Chondrocyte (in vitro differentiated cells): Measurements from ENCODE around the gene MTFR1L. TPM values are rescaled to one million over a fixed set of nuclear protein-coding genes. Genes with fewer than 3 reads are reported as not detected.

Source experiments
- DNase-seq: peaks from one replicate; pipeline ENCODE4 v3.0.0; 2021; ENCODE audit warnings: mixed read lengths, low spot score
- H3K27ac Mint-ChIP-seq: one replicate; pipeline ENCODE4 v1.8.0; 2021; ENCODE audit warnings: mild to moderate bottlenecking, moderate library complexity, mixed read lengths; ENCODE audit not compliant: unreplicated experiment
- H3K27me3 Mint-ChIP-seq: 2 replicates; pipeline ENCODE4 v1.8.0; 2021; ENCODE audit warnings: low read depth, mixed read lengths
- H3K36me3 Mint-ChIP-seq: 2 replicates; pipeline ENCODE4 v1.8.0; 2021; ENCODE audit warnings: low read depth, mixed read lengths
- H3K4me1 Mint-ChIP-seq: 2 replicates; pipeline ENCODE4 v1.8.0; 2021; ENCODE audit warnings: low read depth, mild to moderate bottlenecking, mixed read lengths
- H3K4me3 Mint-ChIP-seq: one replicate; pipeline ENCODE4 v1.8.0; 2021; ENCODE audit warnings: mild to moderate bottlenecking, moderate library complexity, mixed read lengths; ENCODE audit not compliant: unreplicated experiment
- H3K9me3 Mint-ChIP-seq: 2 replicates; pipeline ENCODE4 v1.8.0; 2021; ENCODE audit warnings: low read depth, mixed read lengths
- total RNA-seq: library from RNA; stranded (reverse); gene quantifications from 3 replicates; pipeline ENCODE4 v1.2.1, GENCODE V29; 2021
- TF ChIP-seq, protein P1 (sequence below): fragments of 200-600 bp; sonication (generic); IDR thresholded peaks from 2 replicates; pipeline ENCODE4 v1.5.0; 2021; ENCODE audit warnings: antibody characterized with exemption, mild to moderate bottlenecking, moderate library complexity

The MTFR1L gene
- total RNA-seq, 1 donor from 2014 or later, result 51.2 TPM

DNA sequence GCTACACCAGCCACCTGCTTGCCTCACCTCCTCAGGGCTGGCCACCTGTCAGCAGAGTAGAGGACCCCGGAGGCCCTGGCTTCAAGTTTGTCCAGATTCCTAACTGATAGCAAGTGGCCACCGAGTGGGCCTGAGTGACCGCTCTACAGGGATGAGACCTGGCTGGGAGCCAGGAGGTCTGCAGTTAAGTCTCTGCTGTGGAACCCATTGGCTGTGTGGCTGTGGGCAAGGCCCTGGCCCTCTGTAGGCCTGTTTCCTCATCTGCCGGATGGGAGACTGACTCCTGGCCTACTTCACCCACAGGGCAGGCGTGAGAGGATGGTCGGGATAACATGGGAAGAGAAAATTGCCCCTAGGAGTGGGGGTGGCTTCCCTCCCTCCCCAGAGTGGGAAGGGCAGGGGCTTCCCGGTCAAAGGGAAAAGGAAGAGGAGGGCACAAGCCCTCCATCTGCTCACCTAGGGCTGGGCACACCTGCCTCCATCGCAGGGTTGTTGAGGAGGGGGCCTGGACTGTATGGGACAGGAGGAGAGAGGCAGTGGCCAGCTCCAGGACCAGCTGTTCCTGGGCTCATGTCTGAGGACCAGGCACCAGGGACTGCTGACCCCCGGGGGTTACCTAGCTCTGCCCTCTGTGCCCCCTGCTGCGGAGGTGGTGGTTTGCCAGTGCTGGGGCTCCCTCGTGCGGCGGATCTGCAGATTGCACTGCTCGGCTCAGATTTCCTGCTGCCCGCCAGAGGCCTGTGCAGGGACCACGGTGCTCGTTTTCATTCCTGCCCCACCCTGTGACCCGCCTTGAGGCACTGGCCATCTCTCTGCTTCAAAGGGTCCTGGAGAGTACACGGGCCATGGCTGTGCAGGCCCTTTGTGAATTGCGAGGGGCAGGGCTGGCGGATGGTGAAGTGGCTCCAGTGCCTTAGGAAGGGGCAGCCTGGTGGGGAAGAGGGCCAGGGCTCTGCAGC, 9.1 kb upstream of the MTFR1L start:
- peaks cover 10% of the 10 kb centered on the region for H3K4me1 Mint-ChIP-seq
- TF ChIP-seq, protein P1, sequence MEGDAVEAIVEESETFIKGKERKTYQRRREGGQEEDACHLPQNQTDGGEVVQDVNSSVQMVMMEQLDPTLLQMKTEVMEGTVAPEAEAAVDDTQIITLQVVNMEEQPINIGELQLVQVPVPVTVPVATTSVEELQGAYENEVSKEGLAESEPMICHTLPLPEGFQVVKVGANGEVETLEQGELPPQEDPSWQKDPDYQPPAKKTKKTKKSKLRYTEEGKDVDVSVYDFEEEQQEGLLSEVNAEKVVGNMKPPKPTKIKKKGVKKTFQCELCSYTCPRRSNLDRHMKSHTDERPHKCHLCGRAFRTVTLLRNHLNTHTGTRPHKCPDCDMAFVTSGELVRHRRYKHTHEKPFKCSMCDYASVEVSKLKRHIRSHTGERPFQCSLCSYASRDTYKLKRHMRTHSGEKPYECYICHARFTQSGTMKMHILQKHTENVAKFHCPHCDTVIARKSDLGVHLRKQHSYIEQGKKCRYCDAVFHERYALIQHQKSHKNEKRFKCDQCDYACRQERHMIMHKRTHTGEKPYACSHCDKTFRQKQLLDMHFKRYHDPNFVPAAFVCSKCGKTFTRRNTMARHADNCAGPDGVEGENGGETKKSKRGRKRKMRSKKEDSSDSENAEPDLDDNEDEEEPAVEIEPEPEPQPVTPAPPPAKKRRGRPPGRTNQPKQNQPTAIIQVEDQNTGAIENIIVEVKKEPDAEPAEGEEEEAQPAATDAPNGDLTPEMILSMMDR, result peak; percentile 95
- no peaks in the 10 kb centered on the region for H3K9me3 Mint-ChIP-seq
- H3K27me3 Mint-ChIP-seq, result no peaks in the 10 kb centered on the region
- H3K27ac Mint-ChIP-seq, result no peak overlapping the region
- peak; percentile 92 for DNase-seq
- H3K4me3 Mint-ChIP-seq, result no peak overlapping the region
- peaks cover 11% of the 10 kb centered on the region for H3K36me3 Mint-ChIP-seq

DNA sequence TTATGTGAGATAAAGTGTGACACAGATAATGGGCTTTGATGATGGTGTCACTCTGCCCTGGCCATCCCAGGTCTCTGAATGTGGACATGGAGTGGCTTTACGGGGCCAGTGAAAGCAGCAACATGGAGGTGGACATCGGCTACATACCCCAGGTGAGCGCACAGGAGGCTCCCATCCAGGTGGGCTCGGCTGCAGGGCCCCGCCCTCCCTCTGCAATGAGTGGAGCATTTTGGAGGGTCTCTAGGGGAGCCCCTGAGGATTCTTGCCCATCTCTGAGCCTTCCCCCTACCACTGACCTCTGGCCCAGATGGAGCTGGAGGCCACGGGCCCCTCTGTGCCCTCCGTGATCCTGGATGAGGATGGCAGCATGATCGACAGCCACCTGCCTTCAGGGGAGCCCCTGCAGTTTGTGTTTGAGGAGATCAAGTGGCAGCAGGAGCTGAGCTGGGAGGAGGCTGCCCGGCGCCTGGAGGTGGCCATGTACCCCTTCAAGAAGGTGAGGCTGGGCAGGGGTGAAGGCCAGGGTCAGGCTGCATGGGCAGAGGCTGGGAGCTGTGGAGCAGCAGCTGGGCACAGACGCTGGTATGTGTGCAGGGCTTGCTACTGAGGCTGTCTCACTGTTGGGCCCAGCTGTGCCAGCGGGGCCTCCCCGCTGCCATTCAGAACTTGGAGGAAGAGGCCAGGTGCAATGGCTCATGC, 8.2 kb upstream of the MTFR1L start:
- TF ChIP-seq, protein P1, result no peak
- Mint-ChIP-seq H3K36me3 (peaks cover 9% of the 10 kb centered on the region), H3K27me3 (no peaks in the 10 kb centered on the region), H3K4me3 (no peak overlapping the region), H3K27ac (no peak overlapping the region), H3K9me3 (no peaks in the 10 kb centered on the region), H3K4me1 (peaks cover 1% of the 10 kb centered on the region)
- peak; percentile 85 for DNase-seq

DNA sequence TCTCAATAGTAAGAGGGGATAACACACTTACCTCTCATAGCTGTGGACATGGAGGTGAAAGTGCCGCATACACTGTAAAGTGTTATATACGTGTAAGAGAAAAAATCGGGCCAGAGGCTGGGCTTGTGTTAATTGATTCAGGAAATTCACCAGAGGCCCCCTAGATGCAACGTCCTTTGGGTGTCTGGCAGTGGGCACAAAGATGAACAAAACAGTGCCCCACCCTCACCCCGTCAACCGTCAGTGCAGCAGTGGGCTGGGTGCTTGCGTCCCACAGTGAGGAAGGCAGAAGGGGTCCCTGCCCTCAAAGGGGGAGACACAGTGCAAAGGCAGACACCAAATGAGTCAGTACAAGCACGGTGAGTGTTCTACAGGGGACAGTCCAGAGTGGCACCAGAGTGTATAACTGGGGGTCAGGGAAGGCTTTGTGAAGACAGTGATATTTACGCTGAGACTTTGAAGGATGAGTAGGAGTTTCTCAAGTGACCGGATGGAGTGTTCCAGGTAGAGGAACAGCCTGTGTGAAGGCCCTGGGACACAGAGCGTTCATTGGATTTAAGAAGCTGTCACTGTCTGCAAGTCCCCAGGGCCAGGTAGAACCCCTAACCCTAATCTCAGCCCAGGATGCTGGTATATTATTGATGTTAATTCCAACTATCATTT, 6.6 kb upstream of the MTFR1L start:
- Mint-ChIP-seq H3K27ac (no peak overlapping the region), H3K9me3 (no peaks in the 10 kb centered on the region), H3K36me3 (peaks cover 9% of the 10 kb centered on the region), H3K4me1 (peaks cover 4% of the 10 kb centered on the region), H3K27me3 (no peaks in the 10 kb centered on the region), H3K4me3 (no peak overlapping the region)
- TF ChIP-seq, protein P1, result no peak
- DNase-seq, result peak; percentile 39

DNA sequence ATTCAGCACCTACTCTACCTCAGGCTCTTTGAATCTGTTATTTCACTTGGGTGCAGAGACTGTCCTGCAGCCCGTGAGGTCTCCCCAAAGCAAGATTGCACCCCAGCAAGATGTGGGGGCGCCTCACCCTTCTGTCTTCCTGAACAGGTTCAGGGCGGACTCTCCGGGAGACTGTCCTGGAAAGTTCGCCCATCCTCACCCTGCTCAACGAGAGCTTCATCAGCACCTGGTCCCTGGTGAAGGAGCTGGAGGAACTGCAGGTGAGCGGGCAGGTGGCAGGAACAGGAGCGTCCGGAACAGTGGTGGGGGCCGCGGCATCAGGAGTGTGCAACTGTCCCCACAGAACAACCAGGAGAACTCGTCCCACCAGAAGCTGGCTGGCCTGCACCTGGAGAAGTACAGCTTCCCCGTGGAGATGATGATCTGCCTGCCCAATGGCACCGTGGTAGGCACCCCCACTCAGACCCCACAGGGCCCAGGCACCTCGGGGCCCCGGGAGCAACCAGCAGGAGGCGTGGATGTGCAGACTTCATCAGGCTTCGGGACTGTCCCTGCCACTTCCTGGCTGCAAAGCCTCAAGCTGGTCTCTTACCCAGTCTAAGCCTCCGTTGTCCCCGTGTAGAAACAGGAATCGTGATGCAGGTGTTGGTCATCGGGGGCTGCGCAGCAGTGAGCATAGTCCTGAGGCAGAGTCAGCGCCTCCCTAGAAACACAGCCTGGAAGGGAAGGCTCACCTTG, 5.9 kb upstream of the MTFR1L start:
- H3K27ac Mint-ChIP-seq, result no peak overlapping the region

More for the DNA sequence above, 5.9 kb upstream of the MTFR1L start:
- Mint-ChIP-seq H3K4me1 (peaks cover 11% of the 10 kb centered on the region), H3K9me3 (no peaks in the 10 kb centered on the region), H3K27me3 (no peaks in the 10 kb centered on the region), H3K4me3 (no peak overlapping the region), H3K36me3 (peaks cover 8% of the 10 kb centered on the region)
- peak; percentile 75 for DNase-seq
- TF ChIP-seq, protein P1, result peak; percentile 13
